SK-N-SH (cell line): Measurements from ENCODE around the gene NKIRAS1.

Experiments
- EP300 ChIP-seq, 2 experiments: IDR thresholded peaks; 2 replicates each; pipeline versions ENCODE4 v1.4.0 to v1.6.1; 2012; ENCODE audit warnings: borderline replicate concordance in 1 of 2, low read depth in 1 of 2, low read length in 1 of 2
- YY1 ChIP-seq: IDR thresholded peaks from 2 replicates; pipeline ENCODE4 v1.4.0; 2012; ENCODE audit warnings: low read depth, mild to moderate bottlenecking

DNA sequence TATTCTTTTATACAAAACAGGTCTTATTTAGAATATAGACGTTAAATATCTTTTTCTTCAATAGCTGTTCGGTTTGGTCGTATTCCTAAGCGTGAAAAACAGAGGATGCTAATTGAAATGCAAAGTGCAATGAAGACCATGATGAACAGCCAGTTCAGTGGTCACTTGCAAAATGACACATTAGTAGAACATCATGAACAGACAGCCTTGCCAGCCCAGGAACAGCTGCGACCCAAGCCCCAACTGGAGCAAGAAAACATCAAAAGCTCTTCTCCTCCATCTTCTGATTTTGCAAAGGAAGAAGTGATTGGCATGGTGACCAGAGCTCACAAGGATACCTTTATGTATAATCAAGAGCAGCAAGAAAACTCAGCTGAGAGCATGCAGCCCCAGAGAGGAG lies 45.1 kb upstream of the NKIRAS1 start:
- TF ChIP-seq YY1: no peak
- TF ChIP-seq EP300 (IDR thresholded peaks at IDR 0.05; ENCODE audit: borderline replicate concordance in 1 of 2, low read depth in 1 of 2, low read length in 1 of 2): no peak
